Measurements from ENCODE around the gene C1QTNF8.

DNA sequence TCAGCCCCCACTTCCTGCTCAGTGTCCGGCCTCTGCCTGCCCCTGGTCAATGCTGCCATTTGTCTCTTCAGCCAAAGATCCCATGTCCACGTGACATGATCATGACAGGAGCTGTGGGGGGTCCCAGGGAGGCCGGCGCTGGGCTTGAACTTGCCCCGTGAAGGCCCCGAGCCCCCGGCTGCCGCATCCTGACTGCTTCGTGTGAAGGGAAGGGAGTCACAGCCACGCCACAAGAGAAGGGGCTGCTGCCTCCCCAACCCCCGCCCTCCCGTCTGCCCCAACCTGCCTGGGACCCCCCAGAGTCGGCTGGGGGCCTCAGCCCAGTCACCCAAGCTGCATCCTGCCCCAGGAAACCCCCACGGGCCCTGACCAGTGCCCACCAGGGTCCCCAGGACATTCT is 37.8 kb downstream of the C1QTNF8 start:
- TF ChIP-seq, protein P1, sequence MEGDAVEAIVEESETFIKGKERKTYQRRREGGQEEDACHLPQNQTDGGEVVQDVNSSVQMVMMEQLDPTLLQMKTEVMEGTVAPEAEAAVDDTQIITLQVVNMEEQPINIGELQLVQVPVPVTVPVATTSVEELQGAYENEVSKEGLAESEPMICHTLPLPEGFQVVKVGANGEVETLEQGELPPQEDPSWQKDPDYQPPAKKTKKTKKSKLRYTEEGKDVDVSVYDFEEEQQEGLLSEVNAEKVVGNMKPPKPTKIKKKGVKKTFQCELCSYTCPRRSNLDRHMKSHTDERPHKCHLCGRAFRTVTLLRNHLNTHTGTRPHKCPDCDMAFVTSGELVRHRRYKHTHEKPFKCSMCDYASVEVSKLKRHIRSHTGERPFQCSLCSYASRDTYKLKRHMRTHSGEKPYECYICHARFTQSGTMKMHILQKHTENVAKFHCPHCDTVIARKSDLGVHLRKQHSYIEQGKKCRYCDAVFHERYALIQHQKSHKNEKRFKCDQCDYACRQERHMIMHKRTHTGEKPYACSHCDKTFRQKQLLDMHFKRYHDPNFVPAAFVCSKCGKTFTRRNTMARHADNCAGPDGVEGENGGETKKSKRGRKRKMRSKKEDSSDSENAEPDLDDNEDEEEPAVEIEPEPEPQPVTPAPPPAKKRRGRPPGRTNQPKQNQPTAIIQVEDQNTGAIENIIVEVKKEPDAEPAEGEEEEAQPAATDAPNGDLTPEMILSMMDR (IDR thresholded peaks at IDR 0.05; ENCODE audit: low read depth, low read length), result no peak
- no peak for TF ChIP-seq EZH2phosphoT487 (IDR thresholded peaks at IDR 0.05; ENCODE audit: low read depth)

Data from OCI-LY3 (cell line).